ENCODE results near the gene RARB.

DNA sequence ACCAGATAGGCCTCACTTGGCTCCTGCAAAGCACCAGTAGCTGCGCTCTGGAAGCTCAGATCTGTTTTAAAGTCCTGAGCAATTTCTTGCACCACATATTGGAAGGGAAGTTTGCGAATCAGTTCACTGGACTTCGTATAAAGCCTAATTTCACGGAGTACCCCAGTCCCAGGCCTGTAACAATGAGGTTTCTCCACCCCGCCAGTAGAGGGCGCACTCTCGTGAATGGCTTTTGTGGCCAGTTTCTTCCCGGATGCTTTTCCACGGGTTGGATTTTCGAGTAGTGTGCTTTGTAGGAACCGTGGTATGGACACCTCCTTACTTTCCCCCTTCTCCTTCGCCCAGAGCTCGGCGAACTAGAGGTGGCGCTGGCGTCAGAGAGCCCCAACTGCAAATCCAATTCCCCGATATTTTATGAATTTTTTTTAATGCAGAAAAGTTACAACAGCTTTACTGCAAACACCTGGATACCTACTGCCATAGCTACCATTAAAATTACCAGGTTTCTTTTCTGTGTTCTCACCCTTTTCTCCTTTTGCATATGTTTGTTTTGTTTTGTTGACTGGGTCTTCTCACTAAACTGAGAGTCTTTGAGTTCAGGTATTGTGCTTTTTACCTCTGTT, 13.3 kb downstream of the RARB start:
- TF ChIP-seq, protein P1, sequence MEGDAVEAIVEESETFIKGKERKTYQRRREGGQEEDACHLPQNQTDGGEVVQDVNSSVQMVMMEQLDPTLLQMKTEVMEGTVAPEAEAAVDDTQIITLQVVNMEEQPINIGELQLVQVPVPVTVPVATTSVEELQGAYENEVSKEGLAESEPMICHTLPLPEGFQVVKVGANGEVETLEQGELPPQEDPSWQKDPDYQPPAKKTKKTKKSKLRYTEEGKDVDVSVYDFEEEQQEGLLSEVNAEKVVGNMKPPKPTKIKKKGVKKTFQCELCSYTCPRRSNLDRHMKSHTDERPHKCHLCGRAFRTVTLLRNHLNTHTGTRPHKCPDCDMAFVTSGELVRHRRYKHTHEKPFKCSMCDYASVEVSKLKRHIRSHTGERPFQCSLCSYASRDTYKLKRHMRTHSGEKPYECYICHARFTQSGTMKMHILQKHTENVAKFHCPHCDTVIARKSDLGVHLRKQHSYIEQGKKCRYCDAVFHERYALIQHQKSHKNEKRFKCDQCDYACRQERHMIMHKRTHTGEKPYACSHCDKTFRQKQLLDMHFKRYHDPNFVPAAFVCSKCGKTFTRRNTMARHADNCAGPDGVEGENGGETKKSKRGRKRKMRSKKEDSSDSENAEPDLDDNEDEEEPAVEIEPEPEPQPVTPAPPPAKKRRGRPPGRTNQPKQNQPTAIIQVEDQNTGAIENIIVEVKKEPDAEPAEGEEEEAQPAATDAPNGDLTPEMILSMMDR (IDR thresholded peaks at IDR 0.05; ENCODE audit: poor library complexity, severe bottlenecking): no peak
- TF ChIP-seq EZH2 (IDR thresholded peaks at IDR 0.05; ENCODE audit: borderline replicate concordance, insufficient read depth, low read length, poor library complexity, severe bottlenecking): no peak

Measured in neural cell (in vitro differentiated cells).